ENCODE measurements around the gene ZBTB45. TPM values are rescaled to one million over a fixed set of nuclear protein-coding genes. Genes with fewer than 3 reads are reported as not detected.

Gene ZBTB45
- total RNA-seq, 1 donor from 2014 or later: 22.2 TPM

- no peak for TF ChIP-seq CTCF (IDR thresholded peaks at IDR 0.05; ENCODE audit: unreplicated experiment)
- Mint-ChIP-seq H3K4me3 (ENCODE audit: unreplicated experiment) (peak overlapping the region; percentile 96), H3K9me3 (ENCODE audit: unreplicated experiment) (no peaks in the 10 kb centered on the region), H3K4me1 (ENCODE audit: unreplicated experiment) (peaks cover 30% of the 10 kb centered on the region), H3K36me3 (ENCODE audit: low read depth, unreplicated experiment) (peaks cover 33% of the 10 kb centered on the region), H3K27ac (ENCODE audit: unreplicated experiment) (peak overlapping the region; percentile 99), H3K27me3 (ENCODE audit: unreplicated experiment) (peaks cover 24% of the 10 kb centered on the region)
- no peak for DNase-seq (ENCODE audit: low spot score)
These were observed 40.6 kb upstream of the ZBTB45 start for GRCh38 chr19:58560007-58560887.

GRCh38 chr19:58559275-58560006 lies 39.8 kb upstream of the ZBTB45 start:
- Mint-ChIP-seq H3K9me3 (ENCODE audit: unreplicated experiment) (no peaks in the 10 kb centered on the region), H3K4me1 (ENCODE audit: unreplicated experiment) (peaks cover 29% of the 10 kb centered on the region), H3K4me3 (ENCODE audit: unreplicated experiment) (peak overlapping the region; percentile 96), H3K27me3 (ENCODE audit: unreplicated experiment) (peaks cover 27% of the 10 kb centered on the region), H3K27ac (ENCODE audit: unreplicated experiment) (peak overlapping the region; percentile 99), H3K36me3 (ENCODE audit: low read depth, unreplicated experiment) (peaks cover 32% of the 10 kb centered on the region)
- TF ChIP-seq CTCF (IDR thresholded peaks at IDR 0.05; ENCODE audit: unreplicated experiment): no peak
- peak; percentile 74 for DNase-seq (ENCODE audit: low spot score)

DNA sequence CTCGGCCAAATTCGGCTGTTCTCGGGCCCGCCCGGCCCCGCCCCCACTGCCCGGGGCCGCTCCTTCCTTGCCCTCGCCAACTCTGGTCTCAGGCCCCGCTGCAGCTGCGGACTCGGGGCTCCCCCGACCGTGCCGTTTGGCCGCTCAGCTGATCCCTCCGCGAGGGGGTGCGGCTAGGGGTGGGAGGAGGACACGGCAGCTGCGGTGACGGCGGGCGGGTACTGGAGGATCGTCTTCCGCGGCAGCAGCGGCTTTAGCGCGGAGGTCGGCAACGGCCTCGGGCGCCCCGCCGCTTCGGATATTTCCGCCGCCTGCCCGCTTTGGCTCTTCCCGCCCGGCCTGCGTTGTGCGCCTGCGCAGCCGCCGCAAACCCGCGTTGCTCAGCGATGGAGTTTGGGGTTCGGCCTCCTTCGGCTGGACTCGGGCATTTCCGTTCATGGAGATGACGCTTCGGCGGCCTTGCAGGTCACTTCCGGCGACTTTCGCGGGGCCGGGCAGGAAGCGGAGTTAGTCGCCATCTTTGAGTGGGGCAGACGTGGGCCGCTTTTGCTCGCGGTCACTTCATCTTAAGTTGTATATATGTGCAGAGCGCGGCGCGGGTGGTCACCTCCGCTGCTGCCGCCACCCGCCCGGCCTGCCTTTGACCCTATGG lies 39.1 kb upstream of the ZBTB45 start:
- peak overlapping the region; percentile 99 for H3K27ac Mint-ChIP-seq (ENCODE audit: unreplicated experiment)
- peaks cover 35% of the 10 kb centered on the region for H3K4me1 Mint-ChIP-seq (ENCODE audit: unreplicated experiment)
- H3K27me3 Mint-ChIP-seq (ENCODE audit: unreplicated experiment): peaks cover 29% of the 10 kb centered on the region
- peak; percentile 100 for DNase-seq (ENCODE audit: low spot score)
- H3K4me3 Mint-ChIP-seq (ENCODE audit: unreplicated experiment): peak overlapping the region; percentile 96
- H3K9me3 Mint-ChIP-seq (ENCODE audit: unreplicated experiment): no peaks in the 10 kb centered on the region
- TF ChIP-seq CTCF (IDR thresholded peaks at IDR 0.05; ENCODE audit: unreplicated experiment): no peak
- H3K36me3 Mint-ChIP-seq (ENCODE audit: low read depth, unreplicated experiment): peaks cover 30% of the 10 kb centered on the region

DNA sequence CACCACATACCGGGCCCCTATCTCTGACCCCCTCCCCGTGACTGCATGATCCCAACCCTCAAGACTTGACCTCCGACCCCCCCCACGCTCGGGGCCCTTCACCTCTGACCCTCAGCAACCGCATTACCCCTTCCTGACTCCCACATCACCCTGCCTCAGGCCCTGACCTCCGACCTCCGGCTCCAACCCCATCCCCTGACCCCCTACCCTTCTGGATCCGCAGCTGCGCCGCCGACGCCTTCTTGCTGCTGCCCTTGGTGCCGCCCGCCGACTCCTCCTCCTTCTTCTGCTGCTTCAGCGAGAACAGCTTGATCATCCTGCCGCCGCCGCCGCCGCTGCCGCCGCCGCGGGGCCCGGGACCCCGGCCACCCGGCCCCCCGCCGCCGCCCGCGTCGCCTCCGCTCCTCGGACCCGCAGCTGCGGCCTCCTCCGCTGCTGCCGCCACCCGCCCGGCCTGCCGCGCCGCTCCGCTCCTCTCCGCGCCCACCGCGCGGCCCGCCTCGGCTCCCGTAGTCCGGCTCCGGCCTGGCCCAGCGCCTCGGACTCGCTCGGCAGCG lies 38.5 kb upstream of the ZBTB45 start, which contains the start of gene UBE2M:
UBE2M (minus strand) TSS at position 546 of the 557 bp plus-strand sequence; CDS start at position 316, 230 bp downstream.
- Mint-ChIP-seq H3K36me3 (ENCODE audit: low read depth, unreplicated experiment) (peaks cover 30% of the 10 kb centered on the region), H3K4me3 (ENCODE audit: unreplicated experiment) (peak within 1 kb of the TSS; percentile 98), H3K4me1 (ENCODE audit: unreplicated experiment) (peaks cover 34% of the 10 kb centered on the region), H3K27me3 (ENCODE audit: unreplicated experiment) (peaks cover 25% of the 10 kb centered on the region), H3K27ac (ENCODE audit: unreplicated experiment) (peak within 1 kb of the TSS; percentile 99), H3K9me3 (ENCODE audit: unreplicated experiment) (no peaks in the 10 kb centered on the region)
- DNase-seq (ENCODE audit: low spot score): no peak
- TF ChIP-seq CTCF (IDR thresholded peaks at IDR 0.05; ENCODE audit: unreplicated experiment): no peak

Data from endothelial cell (in vitro differentiated cells).